Measurements from ENCODE around the gene IL1RL1.

Gene IL1RL1

DNA sequence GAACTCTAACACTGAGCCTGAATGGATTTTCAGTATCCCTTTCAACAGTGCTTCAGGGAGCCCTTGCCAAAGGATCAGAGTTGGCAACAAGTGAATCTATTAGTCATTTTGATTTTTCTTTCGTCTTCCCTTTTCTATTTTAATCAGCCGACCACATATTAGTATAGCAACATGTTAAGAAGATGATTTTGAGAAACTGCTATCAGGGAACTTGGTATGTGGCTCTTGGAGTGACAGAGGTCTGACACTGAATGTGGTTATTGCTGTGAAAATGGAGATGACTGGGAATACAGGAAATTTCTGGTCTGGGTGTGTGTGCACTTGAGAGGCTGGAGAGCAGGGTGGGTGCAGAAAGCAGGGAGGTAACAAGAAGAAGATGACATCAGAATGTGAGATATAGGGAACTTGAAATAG is 28.7 kb upstream of the IL1RL1 start:
- TF ChIP-seq, protein P1, sequence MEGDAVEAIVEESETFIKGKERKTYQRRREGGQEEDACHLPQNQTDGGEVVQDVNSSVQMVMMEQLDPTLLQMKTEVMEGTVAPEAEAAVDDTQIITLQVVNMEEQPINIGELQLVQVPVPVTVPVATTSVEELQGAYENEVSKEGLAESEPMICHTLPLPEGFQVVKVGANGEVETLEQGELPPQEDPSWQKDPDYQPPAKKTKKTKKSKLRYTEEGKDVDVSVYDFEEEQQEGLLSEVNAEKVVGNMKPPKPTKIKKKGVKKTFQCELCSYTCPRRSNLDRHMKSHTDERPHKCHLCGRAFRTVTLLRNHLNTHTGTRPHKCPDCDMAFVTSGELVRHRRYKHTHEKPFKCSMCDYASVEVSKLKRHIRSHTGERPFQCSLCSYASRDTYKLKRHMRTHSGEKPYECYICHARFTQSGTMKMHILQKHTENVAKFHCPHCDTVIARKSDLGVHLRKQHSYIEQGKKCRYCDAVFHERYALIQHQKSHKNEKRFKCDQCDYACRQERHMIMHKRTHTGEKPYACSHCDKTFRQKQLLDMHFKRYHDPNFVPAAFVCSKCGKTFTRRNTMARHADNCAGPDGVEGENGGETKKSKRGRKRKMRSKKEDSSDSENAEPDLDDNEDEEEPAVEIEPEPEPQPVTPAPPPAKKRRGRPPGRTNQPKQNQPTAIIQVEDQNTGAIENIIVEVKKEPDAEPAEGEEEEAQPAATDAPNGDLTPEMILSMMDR (IDR thresholded peaks at IDR 0.05) = no peak
- no peak overlapping the region for H3K27ac ChIP-seq
- DNase-seq (ENCODE audit: low spot score) = no peak
- H3K4me3 ChIP-seq = no peak overlapping the region

DNA sequence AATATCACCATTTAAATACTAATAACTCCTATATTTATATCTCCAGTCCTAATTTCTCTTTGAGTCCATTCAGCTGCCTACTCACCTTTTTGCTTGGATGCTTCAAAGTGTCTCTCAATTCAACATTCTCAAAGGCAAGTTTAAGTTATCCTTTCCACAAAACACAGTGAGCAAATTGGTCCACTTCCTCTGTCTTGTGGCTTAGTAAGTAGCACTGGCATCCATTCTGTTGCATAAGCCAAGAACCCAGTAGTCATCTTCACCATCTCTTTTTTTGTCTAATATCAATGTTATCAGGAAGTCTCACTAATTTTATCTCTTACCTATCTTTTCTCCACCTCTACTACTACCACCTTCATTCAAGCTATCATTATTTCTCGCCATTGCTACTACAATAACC is 27.4 kb upstream of the IL1RL1 start:
- no peak for DNase-seq (ENCODE audit: low spot score)
- Histone ChIP-seq H3K4me3 (no peak overlapping the region), H3K27ac (no peak overlapping the region)
- TF ChIP-seq, protein P1 (IDR thresholded peaks at IDR 0.05) = no peak

DNA sequence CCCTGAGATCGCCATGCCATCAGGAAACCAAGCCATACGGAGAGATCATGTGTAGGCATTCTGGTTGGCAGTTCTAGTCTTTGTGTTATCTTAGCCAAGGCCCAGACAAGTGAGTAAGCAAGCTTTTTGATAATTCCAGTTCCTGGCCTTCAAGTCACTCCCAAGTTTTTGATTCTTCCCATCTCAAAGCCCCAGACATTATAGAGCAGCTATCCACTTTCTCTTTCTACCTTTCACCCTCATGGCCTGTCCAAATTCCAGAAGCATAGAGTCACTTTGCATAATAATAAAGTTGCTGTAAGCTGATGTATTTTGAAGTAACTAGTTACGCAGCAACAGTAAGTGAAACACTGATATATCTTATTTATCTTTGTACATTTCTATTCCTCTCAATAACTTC is 26.8 kb upstream of the IL1RL1 start:
- TF ChIP-seq, protein P1 (IDR thresholded peaks at IDR 0.05) = no peak
- no peak overlapping the region for H3K4me3 ChIP-seq
- H3K27ac ChIP-seq = no peak overlapping the region
- no peak for DNase-seq (ENCODE audit: low spot score)

DNA sequence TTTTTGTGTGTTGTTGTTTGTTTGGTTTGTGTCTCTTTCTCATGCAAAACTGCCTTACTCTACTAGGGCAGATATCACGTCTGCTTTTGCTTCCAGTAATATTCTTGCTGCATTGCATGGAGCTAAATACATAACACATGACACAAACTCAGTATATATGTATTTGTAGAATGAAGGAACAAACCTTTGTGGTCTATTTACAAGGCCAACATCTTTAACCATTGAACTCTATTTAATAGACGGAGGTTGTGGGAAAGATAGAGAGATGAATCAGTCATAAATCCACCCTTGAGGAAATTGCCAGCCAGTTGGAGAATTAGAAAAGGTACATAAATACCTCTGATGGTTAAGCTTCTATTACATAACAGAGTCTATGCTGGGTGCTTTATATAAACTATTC is 26.0 kb upstream of the IL1RL1 start:
- TF ChIP-seq, protein P1 (IDR thresholded peaks at IDR 0.05) = no peak
- DNase-seq (ENCODE audit: low spot score) = no peak
- Histone ChIP-seq H3K27ac (no peak overlapping the region), H3K4me3 (no peak overlapping the region)

DNA sequence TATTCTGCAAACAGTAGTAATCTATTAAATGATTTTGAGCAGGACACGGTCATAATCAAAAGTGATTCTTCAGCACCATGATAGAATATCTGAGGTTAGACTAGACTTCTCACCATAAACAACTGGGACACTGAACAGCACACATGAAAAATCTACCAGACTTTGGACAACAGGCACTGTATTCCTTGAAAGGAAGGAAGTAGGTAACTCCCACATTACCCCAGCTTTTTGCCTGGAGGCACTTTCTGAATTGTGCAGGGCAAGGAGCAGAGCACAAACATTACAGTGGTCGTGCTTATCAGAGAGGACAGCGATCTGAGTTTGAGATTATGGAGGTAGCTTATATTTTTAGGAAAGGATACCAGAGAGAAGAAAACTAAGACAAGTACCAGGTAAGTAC is 25.3 kb upstream of the IL1RL1 start:
- TF ChIP-seq, protein P1 (IDR thresholded peaks at IDR 0.05) = no peak
- H3K27ac ChIP-seq = no peak overlapping the region
- no peak overlapping the region for H3K4me3 ChIP-seq
- DNase-seq (ENCODE audit: low spot score) = no peak

DNA sequence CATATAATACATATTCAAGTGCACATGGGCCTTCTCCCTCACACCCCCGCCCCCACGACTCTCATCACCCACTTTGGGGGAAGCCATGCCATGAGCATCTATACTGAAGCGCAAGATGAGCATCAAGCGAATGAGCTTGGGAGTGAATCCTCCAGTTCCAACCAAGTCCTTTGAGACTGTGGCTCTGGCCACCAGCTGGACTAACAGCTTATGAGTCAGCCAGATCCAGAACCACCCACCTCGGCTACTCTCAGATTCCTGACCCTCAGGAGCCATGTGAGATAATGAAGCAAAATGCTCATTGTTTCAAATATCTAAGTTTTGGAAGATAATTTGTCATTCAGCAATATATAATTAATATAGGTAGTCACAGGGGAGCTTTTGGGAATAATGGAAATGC is 22.2 kb upstream of the IL1RL1 start:
- H3K27ac ChIP-seq = no peak overlapping the region
- H3K4me3 ChIP-seq = no peak overlapping the region
- TF ChIP-seq, protein P1 (IDR thresholded peaks at IDR 0.05) = no peak
- DNase-seq (ENCODE audit: low spot score) = no peak

DNA sequence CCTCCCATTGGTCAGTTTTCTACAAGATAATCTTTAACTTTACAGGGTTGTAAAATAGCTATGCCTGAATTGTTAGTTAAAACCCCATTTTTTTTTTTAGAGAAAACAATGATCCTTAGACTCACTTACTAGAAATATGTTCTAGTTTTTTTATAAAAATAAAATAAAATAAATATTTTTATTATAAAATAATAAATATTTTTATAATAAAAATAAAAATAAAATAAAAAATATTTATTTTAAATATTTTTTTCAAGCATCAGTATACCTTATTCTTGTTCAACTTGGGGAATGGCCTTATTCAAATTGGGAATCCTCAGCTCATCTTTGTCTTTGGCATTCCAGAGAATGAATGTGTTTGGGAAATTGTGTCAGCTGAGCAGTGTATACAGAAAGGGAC is 20.8 kb upstream of the IL1RL1 start:
- H3K27ac ChIP-seq = no peak overlapping the region
- H3K4me3 ChIP-seq = no peak overlapping the region
- TF ChIP-seq, protein P1 (IDR thresholded peaks at IDR 0.05) = no peak
- DNase-seq (ENCODE audit: low spot score) = no peak

Data from coronary artery (tissue), 2 donors.